AG09319 (cell line): ENCODE measurements around the gene ZBTB7C.

Experiments
- DNase-seq: peaks from one replicate; pipeline ENCODE4 v3.0.0-alpha.2; 2010; ENCODE audit warnings: low read depth; ENCODE audit errors: extremely low read depth
- TF ChIP-seq, protein P1 (sequence below): IDR thresholded peaks from 2 replicates; pipeline ENCODE4 v1.5.1; 2011; ENCODE audit warnings: low read depth, mild to moderate bottlenecking, inconsistent platforms, low read length, moderate library complexity

ZBTB7C gene

GRCh38 chr18:48032876-48033789 lies 376.1 kb downstream of the ZBTB7C start:
- TF ChIP-seq, protein P1, sequence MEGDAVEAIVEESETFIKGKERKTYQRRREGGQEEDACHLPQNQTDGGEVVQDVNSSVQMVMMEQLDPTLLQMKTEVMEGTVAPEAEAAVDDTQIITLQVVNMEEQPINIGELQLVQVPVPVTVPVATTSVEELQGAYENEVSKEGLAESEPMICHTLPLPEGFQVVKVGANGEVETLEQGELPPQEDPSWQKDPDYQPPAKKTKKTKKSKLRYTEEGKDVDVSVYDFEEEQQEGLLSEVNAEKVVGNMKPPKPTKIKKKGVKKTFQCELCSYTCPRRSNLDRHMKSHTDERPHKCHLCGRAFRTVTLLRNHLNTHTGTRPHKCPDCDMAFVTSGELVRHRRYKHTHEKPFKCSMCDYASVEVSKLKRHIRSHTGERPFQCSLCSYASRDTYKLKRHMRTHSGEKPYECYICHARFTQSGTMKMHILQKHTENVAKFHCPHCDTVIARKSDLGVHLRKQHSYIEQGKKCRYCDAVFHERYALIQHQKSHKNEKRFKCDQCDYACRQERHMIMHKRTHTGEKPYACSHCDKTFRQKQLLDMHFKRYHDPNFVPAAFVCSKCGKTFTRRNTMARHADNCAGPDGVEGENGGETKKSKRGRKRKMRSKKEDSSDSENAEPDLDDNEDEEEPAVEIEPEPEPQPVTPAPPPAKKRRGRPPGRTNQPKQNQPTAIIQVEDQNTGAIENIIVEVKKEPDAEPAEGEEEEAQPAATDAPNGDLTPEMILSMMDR, result no peak
- no peak for DNase-seq

GRCh38 chr18:48031641-48032040 lies 377.5 kb downstream of the ZBTB7C start:
- TF ChIP-seq, protein P1, result no peak
- DNase-seq, result no peak

- no peak for DNase-seq
- TF ChIP-seq, protein P1, result peak; percentile 83
Observed at GRCh38 chr18:48030616-48031480, 378.3 kb downstream of the ZBTB7C start.

DNA sequence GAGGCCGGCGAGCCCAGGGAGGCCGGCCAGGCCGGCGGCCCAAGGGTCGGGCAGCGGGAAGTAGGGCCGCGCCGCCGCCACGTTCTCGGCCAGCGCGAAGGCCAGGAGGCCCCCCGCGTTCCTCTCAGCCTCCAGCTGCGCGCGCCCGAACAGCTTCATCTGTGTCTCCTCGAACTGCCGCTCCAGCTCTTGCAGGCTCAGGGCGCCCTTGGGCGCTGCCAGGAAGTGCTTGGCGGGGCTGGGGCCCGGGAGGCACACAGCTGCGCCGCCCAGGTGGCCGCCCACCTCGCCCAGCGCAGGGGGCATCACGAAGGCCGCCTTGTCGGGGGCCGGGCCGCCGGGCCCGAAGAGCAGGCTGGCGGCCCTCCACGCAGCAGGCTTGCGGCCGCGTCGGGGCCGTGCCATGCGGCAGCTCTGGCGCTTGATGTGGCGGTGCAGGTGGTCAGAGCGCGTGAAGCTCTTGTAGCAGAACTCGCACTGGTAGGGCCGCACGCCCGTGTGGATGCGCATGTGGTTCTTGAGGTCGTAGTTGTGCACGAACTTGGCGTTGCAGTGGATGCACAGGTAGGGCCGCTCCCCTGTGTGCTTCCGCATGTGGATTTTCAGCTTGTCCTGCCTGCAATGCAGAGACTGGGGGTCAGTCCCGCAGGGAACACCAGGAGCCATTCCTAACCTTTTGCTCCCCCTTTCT lies 379.7 kb downstream of the ZBTB7C start:
- DNase-seq, result no peak
- TF ChIP-seq, protein P1, result no peak

GRCh38 chr18:48028696-48029095 lies 380.5 kb downstream of the ZBTB7C start:
- DNase-seq, result no peak
- TF ChIP-seq, protein P1, result no peak

DNA sequence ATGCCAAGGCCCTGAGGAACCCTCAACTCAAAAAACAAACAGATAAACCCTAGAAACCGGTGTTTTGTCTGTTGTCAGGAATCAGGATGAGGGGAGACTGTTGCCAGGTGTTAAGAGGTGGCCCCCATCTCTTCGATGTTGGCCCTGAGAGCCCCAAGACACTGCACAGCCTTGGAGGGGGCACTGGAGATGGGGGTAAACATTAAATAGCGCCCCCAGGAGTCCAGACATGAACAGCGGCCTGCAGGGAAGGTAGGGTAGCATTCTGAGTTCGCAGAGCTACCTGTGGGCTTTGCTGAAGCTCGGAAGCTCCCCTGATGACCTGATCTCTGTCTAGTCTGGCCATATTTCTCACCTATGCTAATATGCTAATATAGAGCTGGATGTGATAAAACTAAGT lies 381.1 kb downstream of the ZBTB7C start:
- TF ChIP-seq, protein P1, result no peak
- no peak for DNase-seq
